Measurements from ENCODE around the gene ZBTB32. TPM values are rescaled to one million over a fixed set of nuclear protein-coding genes. Genes with fewer than 3 reads are reported as not detected.
"Not testable (repeated sequence)": the region's sequence is repeated elsewhere in the genome, so short reads cannot be mapped to it uniquely, and the experiment has no call there.

ZBTB32 gene
- total RNA-seq, 2 experiments from 2014 or later, result 174 to 181 TPM

- Mint-ChIP-seq H3K27me3 (ENCODE audit: low read depth) (peaks cover 21% of the 10 kb centered on the region), H3K4me3 (no peak overlapping the region), H3K4me1 (ENCODE audit: low read depth) (peaks cover 5% of the 10 kb centered on the region), H3K36me3 (ENCODE audit: low read depth) (no peaks in the 10 kb centered on the region), H3K27ac (no peak overlapping the region), H3K9me3 (no peaks in the 10 kb centered on the region)
- DNase-seq, result no peak
- intact Hi-C loops (cut with micrococcal nuclease), result loop anchor here (5.0 kb wide), 1 partner anchor 123 kb away; the partner anchor contains the start of gene TMEM147
- CTCF ChIA-PET, result no interaction called here
Measured at GRCh38 chr19:35670686-35671085, 33.7 kb upstream of the ZBTB32 start.

- no peak for DNase-seq
- Mint-ChIP-seq H3K4me3 (no peak overlapping the region), H3K9me3 (no peaks in the 10 kb centered on the region), H3K36me3 (ENCODE audit: low read depth) (no peaks in the 10 kb centered on the region), H3K27ac (no peak overlapping the region), H3K27me3 (ENCODE audit: low read depth) (peaks cover 25% of the 10 kb centered on the region), H3K4me1 (ENCODE audit: low read depth) (peaks cover 5% of the 10 kb centered on the region)
- CTCF ChIA-PET, result no interaction called here
- intact Hi-C loops (cut with micrococcal nuclease), result loop anchor here (2.0 to 5.0 kb wide), 2 partner anchors 41 to 125 kb away; partner anchors contain the start of gene TMEM147
Measured at GRCh38 chr19:35671818-35672217, 32.5 kb upstream of the ZBTB32 start.

- intact Hi-C loops (cut with micrococcal nuclease), result loop anchor here (2.0 to 5.0 kb wide), 2 partner anchors 40 to 126 kb away; partner anchors contain the start of gene TMEM147
- no peaks in the 10 kb centered on the region for H3K36me3 Mint-ChIP-seq (ENCODE audit: low read depth)
- H3K4me3 Mint-ChIP-seq, result peak overlapping the region; percentile 47
- peaks cover 25% of the 10 kb centered on the region for H3K27me3 Mint-ChIP-seq (ENCODE audit: low read depth)
- no peaks in the 10 kb centered on the region for H3K9me3 Mint-ChIP-seq
- H3K27ac Mint-ChIP-seq, result no peak overlapping the region
- H3K4me1 Mint-ChIP-seq (ENCODE audit: low read depth), result peaks cover 5% of the 10 kb centered on the region
- peak; percentile 80 for DNase-seq
- CTCF ChIA-PET, result interaction anchor here (0.6 to 1.4 kb wide), 4 partner anchors 20 to 147 kb away, joined by 3 to 6 read pairs (median 4); partner anchors contain the start of gene COX6B1
Measured at GRCh38 chr19:35673121-35673804, 31.1 kb upstream of the ZBTB32 start.

GRCh38 chr19:35675589-35676140, 28.7 kb upstream of the ZBTB32 start:
- intact Hi-C loops (cut with micrococcal nuclease), result no loop called here
- no peaks in the 10 kb centered on the region for H3K9me3 Mint-ChIP-seq
- CTCF ChIA-PET, result interaction anchor here (0.7 kb wide), 1 partner anchor 115 kb away, joined by 3 read pairs; no protein-coding TSS in a partner anchor
- H3K4me1 Mint-ChIP-seq (ENCODE audit: low read depth), result peaks cover 5% of the 10 kb centered on the region
- peaks cover 19% of the 10 kb centered on the region for H3K27me3 Mint-ChIP-seq (ENCODE audit: low read depth)
- H3K4me3 Mint-ChIP-seq, result no peak overlapping the region
- no peak overlapping the region for H3K27ac Mint-ChIP-seq
- no peaks in the 10 kb centered on the region for H3K36me3 Mint-ChIP-seq (ENCODE audit: low read depth)
- DNase-seq, result no peak

GRCh38 chr19:35689836-35690235, 14.5 kb upstream of the ZBTB32 start:
- Mint-ChIP-seq H3K36me3 (ENCODE audit: low read depth) (no peaks in the 10 kb centered on the region), H3K27ac (no peak overlapping the region), H3K4me1 (ENCODE audit: low read depth) (peaks cover 8% of the 10 kb centered on the region), H3K27me3 (ENCODE audit: low read depth) (no peaks in the 10 kb centered on the region), H3K9me3 (no peaks in the 10 kb centered on the region), H3K4me3 (no peak overlapping the region)
- intact Hi-C loops (cut with micrococcal nuclease), result loop anchor here (5.0 kb wide), 2 partner anchors 143 to 192 kb away; partner anchors contain the start of gene TMEM147
- DNase-seq, result no peak
- CTCF ChIA-PET, result interaction anchor here (1.1 to 1.8 kb wide), 4 partner anchors 23 to 130 kb away, joined by 3 to 7 read pairs (median 3); no protein-coding TSS in a partner anchor

- not testable (repeated sequence) for DNase-seq; H3K9me3 Mint-ChIP-seq; H3K27me3 Mint-ChIP-seq (ENCODE audit: low read depth); H3K36me3 Mint-ChIP-seq (ENCODE audit: low read depth); H3K4me3 Mint-ChIP-seq; H3K4me1 Mint-ChIP-seq (ENCODE audit: low read depth); H3K27ac Mint-ChIP-seq
- intact Hi-C loops (cut with micrococcal nuclease), result loop anchor here (5.0 kb wide), 2 partner anchors 144 to 191 kb away; partner anchors contain the start of gene TMEM147
- CTCF ChIA-PET, result interaction anchor here (0.9 to 6.6 kb wide), 3 partner anchors 11 to 129 kb away, joined by 3 to 120 read pairs (median 7); no protein-coding TSS in a partner anchor
Measured at GRCh38 chr19:35691106-35691505, 13.3 kb upstream of the ZBTB32 start.

GRCh38 chr19:35692010-35692409, 12.3 kb upstream of the ZBTB32 start:
- CTCF ChIA-PET, result interaction anchor here (0.6 to 6.6 kb wide), 9 partner anchors 10 to 580 kb away, joined by 3 to 120 read pairs (median 5); no protein-coding TSS in a partner anchor
- Mint-ChIP-seq H3K4me1 (ENCODE audit: low read depth) (peaks cover 19% of the 10 kb centered on the region), H3K9me3 (no peaks in the 10 kb centered on the region), H3K27ac (no peak overlapping the region), H3K36me3 (ENCODE audit: low read depth) (no peaks in the 10 kb centered on the region), H3K27me3 (ENCODE audit: low read depth) (no peaks in the 10 kb centered on the region), H3K4me3 (no peak overlapping the region)
- intact Hi-C loops (cut with micrococcal nuclease), result loop anchor here (5.0 kb wide), 2 partner anchors 145 to 190 kb away; partner anchors contain the start of gene TMEM147
- DNase-seq, result no peak

- CTCF ChIA-PET, result interaction anchor here (0.6 to 6.6 kb wide), 12 partner anchors 10 to 239 kb away, joined by 3 to 120 read pairs (median 4); no protein-coding TSS in a partner anchor
- H3K9me3 Mint-ChIP-seq, result no peaks in the 10 kb centered on the region
- intact Hi-C loops (cut with micrococcal nuclease), result loop anchor here (1.0 to 5.0 kb wide), 4 partner anchors 127 to 238 kb away; partner anchors contain the start of gene TMEM147
- H3K27me3 Mint-ChIP-seq (ENCODE audit: low read depth), result no peaks in the 10 kb centered on the region
- no peak overlapping the region for H3K4me3 Mint-ChIP-seq
- no peaks in the 10 kb centered on the region for H3K36me3 Mint-ChIP-seq (ENCODE audit: low read depth)
- no peak overlapping the region for H3K27ac Mint-ChIP-seq
- no peak for DNase-seq
- peaks cover 24% of the 10 kb centered on the region for H3K4me1 Mint-ChIP-seq (ENCODE audit: low read depth)
Measured at GRCh38 chr19:35693422-35693821, 10.9 kb upstream of the ZBTB32 start.

GRCh38 chr19:35693835-35694599, 10.3 kb upstream of the ZBTB32 start:
- Mint-ChIP-seq H3K36me3 (ENCODE audit: low read depth) (no peaks in the 10 kb centered on the region), H3K27me3 (ENCODE audit: low read depth) (no peaks in the 10 kb centered on the region), H3K27ac (peak overlapping the region; percentile 77), H3K4me1 (ENCODE audit: low read depth) (peaks cover 24% of the 10 kb centered on the region), H3K9me3 (no peaks in the 10 kb centered on the region), H3K4me3 (no peak overlapping the region)
- peak; percentile 97 for DNase-seq
- CTCF ChIA-PET, result interaction anchor here (0.6 to 6.6 kb wide), 30 partner anchors 9 to 304 kb away, joined by 3 to 120 read pairs (median 4); partner anchors contain the start of genes COX6B1, KIRREL2, LIN37 and PRODH2
- intact Hi-C loops (cut with micrococcal nuclease), result loop anchor here (1.0 to 5.0 kb wide), 6 partner anchors 22 to 237 kb away; partner anchors contain the start of gene TMEM147

- H3K4me3 Mint-ChIP-seq, result no peak overlapping the region
- CTCF ChIA-PET, result interaction anchor here (0.5 to 6.6 kb wide), 10 partner anchors 13 to 235 kb away, joined by 3 to 120 read pairs (median 4); no protein-coding TSS in a partner anchor
- H3K27ac Mint-ChIP-seq, result peak overlapping the region; percentile 32
- no peaks in the 10 kb centered on the region for H3K36me3 Mint-ChIP-seq (ENCODE audit: low read depth)
- H3K4me1 Mint-ChIP-seq (ENCODE audit: low read depth), result peaks cover 28% of the 10 kb centered on the region
- intact Hi-C loops (cut with micrococcal nuclease), result no loop called here
- DNase-seq, result no peak
- H3K9me3 Mint-ChIP-seq, result no peaks in the 10 kb centered on the region
- no peaks in the 10 kb centered on the region for H3K27me3 Mint-ChIP-seq (ENCODE audit: low read depth)
Measured at GRCh38 chr19:35695895-35696422, 8.4 kb upstream of the ZBTB32 start.

- peak overlapping the region; percentile 39 for H3K27ac Mint-ChIP-seq
- no peak overlapping the region for H3K4me3 Mint-ChIP-seq
- CTCF ChIA-PET, result interaction anchor here (0.5 to 6.6 kb wide), 8 partner anchors 9 to 149 kb away, joined by 3 to 120 read pairs (median 4); no protein-coding TSS in a partner anchor
- no peaks in the 10 kb centered on the region for H3K27me3 Mint-ChIP-seq (ENCODE audit: low read depth)
- intact Hi-C loops (cut with micrococcal nuclease), result no loop called here
- H3K9me3 Mint-ChIP-seq, result no peaks in the 10 kb centered on the region
- DNase-seq, result peak; percentile 78
- no peaks in the 10 kb centered on the region for H3K36me3 Mint-ChIP-seq (ENCODE audit: low read depth)
- peaks cover 28% of the 10 kb centered on the region for H3K4me1 Mint-ChIP-seq (ENCODE audit: low read depth)
Measured at GRCh38 chr19:35696835-35697234, 7.5 kb upstream of the ZBTB32 start.

All from activated naive CD4-positive, alpha-beta T cell treated with anti-CD3 and anti-CD28 coated beads for 36 hours (primary cell).